ENCODE data around the gene RFPL3.
A peak's percentile ranks its signal among the peaks of the same experiment; 100 is the strongest.
"Not testable (repeated sequence)": the region's sequence is repeated elsewhere in the genome, so short reads cannot be mapped to it uniquely, and the experiment has no call there.

Gene RFPL3

DNA sequence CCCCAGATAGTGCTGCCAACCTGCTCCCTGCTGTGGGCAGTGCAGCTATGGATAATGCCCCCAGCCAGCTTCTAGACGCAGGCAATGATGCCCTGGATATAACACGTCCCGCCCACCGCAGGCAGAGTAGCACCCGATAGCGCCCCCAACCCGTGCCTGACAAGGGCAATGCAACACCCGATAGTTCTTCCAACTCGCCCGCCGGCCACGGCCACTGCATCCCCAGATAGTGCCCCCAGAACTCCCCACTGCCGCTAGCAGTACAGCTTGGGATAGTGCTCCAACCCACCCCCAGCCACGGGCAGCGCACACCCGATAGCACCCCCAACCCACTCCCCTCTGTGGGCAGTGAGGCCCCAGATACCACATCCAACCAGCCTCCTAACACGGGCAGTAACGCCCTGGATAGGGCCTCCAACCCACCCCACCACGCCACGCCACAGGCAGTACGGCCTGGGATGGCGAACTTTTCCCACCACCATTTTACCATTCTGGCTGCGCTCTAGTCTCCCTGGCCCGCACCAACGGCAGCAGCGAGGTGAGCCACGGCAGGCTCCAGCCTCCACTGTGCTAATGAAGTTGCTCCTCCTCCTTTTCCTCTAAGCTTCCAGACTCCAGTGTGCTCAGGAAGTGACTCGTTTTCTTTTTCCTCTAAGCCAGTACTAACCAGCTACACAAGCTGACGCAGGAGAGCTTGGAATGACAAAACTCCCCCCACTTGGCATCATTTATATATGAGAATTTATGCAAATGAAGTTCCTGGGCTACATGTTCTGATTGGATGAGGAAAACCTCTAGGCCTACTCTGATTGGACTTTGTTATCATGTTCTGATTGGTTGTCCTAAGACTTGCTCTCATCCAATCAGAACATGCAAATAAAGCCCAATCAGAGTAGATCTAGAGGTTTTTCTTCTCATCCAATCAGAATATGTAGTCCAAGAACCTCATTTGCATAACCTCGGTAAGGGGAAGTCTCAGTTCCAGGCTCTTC is 3.0 kb upstream of the RFPL3 start:
- DNase-seq: no peak

DNA sequence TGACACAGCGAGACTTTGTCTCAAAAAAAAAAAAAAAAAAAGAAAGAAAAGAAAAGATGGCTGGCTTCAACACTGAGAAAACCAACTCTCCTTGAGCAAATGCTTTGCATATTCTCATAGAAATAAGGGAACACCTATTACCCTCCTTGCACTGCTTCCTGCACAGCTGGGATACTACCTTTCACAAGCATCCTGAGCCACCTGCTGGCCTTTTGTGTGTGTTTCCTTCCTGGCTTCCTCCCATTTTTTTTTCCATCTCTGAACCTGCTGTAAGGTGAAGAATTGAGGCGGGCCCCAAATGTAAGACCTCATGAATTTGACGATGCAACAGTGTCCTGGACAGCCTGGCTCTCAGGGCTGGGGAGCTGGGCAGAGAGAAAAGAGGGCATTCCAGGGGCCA is 1.9 kb upstream of the RFPL3 start:
- DNase-seq: no peak

DNA sequence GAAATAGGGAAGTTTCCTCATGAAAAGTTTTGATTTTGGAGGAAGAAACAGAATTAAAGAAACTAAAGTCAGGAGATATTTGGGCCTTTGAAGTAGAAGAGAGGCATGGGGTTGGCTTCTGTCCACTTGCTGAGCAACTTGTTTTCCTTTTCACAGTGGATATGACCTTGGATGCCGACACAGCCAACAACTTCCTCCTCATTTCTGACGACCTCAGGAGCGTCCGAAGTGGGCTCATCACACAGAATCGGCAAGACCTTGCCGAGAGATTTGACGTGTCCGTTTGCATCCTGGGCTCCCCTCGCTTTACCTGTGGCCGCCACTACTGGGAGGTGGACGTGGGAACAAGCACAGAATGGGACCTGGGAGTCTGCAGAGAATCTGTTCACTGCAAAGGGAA is 2.4 kb downstream of the RFPL3 start:
- not testable (repeated sequence) for DNase-seq

DNA sequence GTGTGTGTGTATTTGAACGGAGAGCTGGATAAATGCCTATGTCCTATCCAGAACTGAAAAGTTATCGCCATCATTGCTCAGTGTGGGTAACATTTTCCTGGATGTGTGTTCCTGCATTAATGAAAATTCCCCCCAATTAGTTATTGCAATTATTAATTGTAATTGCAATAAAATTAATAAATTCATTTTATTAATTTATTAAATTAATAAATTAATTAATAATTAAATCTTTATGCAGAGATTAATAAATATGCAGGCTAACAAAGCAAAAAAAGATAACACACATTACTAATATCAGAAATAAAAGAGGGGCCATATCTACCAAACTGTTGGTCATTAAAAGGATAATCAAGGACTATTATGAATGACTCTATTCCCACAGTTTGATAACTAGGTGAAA is 3.6 kb downstream of the RFPL3 start:
- DNase-seq: no peak

DNA sequence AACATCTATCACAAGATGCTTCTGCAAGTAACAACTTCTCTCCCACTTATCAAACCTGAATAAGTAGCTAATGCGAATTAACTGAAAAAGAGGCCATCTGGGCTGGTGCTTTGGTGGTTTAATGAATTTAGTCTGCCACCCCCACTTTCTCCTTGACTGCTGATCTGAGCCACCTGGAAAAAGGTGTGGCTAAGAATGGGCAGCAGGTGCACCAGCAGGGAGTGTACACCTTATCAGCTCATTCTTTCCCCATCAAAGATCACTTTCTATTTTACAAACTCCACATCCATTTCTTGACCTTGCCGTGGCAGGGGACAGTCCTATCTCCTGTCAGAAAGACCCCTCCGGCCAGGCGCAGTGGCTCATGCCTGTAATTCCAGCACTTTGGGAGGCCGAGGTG is 6.5 kb downstream of the RFPL3 start:
- DNase-seq: no peak

DNA sequence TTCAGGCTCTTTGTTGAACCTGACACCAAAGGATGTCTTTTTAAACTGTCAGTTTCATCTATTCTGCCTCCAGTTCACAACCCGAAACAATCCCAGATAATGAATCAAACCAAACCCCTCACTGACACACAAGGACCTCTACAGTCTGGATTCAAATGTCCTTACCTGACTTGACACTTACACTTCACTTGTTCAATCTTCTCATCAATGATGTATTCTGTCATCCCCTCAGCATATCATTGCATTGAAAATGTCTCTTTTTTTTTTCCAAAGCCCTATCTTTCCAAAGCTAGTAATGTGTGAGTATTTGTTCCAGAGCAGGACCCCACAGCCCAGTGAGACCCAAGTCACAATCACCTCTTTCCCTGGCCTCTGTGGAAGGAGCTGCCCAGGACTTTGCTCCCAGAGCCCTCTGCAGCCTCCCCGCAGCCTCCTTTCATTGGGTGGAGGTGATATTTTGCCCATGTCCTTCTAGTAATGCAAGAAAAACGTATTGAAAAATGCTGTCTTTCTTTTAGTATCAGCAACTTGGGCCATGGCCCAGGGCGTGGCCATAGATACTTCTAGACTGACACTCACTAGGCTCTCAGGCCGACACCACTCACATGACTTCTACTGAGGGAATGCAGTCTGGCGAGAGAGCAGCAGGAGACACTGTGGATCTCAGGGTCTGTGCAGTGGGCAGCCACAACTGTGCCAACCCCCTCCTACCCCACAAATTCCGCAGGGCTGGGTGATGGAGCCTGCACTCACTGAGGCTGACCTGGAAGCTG is 18.2 kb downstream of the RFPL3 start:
- no peak for DNase-seq

DNA sequence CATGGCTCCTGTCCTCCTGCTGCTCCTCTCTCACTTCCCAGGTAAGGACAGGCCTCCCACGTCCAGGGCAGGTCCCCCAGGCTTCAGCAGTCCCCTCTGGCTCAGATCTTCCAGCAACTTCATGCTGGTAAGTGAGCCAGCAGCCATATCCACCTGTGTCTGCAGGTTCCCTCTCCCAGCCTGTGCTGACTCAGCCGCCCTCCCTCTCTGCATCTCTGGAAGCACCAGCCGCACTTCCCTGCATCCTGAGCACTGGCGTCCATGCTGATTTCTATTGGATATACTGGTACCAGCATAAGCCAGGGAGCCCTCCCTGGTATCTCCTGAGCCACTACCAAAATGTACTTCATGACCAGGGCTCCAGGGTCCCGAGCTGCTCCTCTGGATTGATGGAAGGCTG is 19.0 kb downstream of the RFPL3 start:
- no peak for DNase-seq

DNA sequence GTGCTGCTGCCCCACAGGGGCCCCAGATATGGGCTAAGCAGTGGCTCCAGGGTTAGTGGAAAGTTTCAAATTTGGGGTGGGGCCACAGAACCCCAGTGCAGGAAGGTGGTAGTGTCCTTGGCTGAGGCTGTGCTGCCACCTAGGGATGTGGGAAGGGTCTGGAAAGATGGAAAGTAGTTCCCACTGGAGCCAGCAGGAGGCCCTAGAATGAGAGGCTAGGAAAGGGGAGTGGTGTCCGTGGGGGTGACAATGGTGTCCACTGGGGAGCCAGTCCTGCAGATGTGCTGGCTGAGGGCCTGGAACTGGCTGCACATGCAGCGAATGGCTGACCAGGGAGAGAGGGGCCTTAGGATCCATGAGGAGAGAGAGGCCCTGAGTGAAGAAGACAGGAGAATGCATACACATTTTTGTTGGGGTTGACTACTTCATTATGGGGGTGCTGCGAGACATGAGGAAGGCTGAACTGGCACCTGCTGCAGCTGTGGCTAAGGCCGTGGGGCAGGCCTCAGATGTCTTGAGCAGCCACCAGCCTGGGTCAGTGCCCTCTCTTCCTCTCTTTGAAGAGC is 21.1 kb downstream of the RFPL3 start:
- peak; percentile 48 for DNase-seq

DNA sequence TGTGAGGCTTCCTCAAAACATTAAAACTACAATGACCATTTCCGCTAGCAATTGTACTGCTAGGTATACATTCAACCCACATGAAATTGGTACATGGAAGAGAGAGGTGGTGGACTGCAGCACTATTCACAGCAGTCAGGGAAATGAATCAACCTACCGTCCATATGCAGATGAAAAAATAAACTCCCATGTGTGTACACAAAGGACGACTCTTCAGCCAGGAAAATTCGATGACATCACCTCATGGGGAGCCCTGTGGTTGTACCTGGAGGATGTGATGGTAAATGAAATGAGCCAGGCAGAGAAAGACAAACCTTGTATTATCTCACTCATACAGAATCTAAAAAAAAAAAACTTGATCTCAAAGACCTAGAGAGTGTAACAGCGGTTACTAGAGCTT is 23.3 kb downstream of the RFPL3 start:
- no peak for DNase-seq

DNA sequence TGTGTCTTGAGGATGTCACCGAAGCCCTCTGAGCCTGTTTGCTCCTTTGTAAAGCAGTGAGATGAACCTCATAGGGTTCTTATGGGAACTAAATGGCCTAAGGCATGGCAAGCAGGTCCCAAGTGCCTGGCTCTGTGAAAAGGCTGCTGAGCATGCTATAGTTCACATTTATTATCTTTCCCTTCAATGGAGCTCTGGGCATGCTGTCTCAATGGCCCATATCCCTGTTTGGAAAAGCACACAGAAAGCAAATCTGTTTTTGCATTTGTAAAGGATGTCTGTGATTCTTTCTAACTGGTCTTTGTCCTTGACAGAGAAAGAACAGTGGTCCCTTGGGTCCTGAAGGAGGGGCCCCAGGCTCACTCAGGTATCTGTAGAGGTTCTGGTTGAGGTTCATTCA is 28.0 kb downstream of the RFPL3 start:
- no peak for DNase-seq

DNA sequence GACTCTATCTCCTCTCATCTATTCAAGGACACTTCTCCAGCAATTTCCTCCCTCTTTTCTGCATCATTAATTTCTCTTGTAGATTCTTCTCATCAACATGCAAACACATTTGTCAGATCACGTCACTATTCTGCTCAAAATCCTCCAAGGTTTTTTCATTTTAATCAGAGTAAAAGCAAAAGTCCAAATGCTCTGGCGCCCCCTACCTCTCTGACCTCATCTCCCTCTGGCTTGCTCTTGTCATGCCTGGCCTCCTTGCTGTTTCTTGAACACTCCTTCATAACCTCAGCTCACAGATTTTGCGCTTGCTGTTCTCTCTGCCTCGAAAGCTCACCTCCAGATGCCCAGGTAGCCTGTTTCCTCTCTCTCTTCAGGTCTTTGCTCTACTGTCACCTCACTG is 32.0 kb downstream of the RFPL3 start:
- DNase-seq: peak; percentile 12

DNA sequence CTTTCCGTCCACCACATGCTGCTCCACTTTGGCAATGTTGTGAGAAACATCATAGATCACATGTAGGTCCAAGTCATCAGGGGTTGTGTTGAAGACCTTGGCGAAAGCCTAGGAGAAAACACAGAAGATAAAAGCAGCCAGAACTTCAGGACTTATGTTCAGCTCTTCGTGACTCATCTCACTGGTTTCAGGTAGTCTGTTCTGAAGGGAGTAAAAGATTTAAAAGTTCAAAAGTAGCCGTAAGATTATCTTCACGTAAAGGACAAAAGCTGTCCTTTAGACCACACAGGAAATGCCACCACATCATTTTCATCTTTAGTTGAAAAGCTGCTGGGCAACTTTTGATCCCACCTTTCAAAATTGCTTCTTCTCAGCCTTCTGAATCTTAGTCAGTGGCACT is 37.4 kb downstream of the RFPL3 start:
- DNase-seq: no peak

DNA sequence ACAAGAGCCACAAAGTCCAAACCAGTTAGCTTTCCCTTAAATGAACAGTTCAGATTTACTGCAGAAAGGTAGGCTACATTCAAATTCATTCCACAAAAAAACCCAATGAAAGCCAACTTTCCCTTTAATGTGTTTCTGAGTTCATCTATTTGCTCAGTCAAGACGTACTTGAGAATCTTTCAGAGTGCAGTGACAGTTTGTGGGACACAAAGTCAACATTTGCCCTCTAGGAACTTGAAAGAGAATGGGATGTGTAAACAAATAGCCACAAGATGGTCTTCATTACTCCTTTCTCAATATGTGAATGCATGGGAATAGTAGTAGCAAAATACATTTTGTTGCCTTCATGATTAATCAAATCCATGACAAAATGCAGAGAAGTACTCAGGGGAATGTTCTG is 38.6 kb downstream of the RFPL3 start:
- no peak for DNase-seq

DNA sequence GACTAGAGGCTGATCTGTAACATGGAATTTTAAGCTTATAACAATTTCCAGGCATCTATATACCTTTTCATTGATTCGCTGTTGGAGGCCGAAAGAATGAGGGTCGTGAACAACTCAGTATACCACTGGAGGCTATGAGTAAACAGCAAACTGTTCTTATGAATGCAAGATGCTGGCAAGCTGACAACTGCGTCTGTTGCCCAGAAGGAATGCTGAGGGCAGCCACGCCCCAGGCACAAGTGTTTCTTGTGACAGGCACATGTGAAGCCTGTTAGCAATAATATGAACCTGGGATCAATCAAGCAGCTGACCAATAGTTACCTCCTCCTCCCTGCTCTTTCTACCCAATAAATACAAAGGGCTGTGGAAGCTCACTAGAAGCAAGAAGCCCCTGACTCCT is 39.1 kb downstream of the RFPL3 start:
- DNase-seq: no peak

DNA sequence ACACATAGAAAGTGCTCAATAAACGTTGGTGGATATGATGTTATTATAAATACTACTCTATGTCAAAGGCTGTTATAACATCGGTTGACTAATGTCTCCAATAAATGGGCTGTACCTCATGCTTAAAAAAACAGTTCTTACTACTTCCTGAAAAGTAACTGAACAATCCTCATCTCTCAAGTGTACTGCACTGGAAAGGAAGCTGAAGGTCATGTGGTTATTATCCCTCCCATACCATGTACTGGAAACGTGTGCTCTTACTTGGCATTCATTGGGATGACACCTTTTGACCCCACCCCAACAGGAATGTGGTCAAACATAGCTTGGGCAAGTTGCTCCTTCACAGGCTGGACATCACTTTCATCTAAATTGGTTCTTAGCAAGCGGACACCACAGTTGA is 43.8 kb downstream of the RFPL3 start:
- DNase-seq: no peak

DNA sequence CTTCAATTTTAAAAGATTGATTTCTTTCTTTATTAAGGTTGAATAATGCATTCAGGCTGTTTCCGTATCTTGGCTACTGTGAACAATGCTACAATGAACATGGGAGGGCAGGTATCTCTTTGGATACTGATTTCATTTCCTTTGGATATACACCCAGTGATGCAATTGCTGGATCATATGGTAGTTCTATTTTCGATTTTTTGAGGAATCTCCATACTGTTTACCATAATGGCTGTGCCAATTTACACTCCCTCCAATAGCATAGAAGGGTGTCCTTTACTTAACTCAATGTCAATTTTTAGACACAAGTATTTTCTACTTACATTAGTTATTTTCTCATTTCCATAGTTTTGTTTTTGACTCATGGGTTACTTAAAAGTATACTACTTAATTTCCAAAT is 46.4 kb downstream of the RFPL3 start:
- no peak for DNase-seq

DNA sequence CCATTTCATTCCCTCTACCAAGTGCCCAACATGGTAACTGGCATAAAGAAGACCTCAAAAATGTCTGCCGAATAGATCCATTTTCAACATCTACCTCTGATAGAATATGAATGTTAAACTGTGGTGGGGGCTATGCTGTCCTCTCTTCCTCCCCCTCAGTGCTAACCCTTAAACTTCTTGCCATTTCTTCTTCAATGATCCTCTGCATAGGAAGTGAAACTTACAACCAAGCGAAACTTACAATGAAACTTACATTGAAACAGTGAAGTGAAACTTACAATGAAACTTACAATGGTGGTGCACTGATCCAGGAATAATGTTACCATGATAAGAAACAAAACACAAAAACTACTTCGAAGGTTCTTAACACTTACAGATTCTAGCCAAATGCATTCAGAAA is 49.6 kb downstream of the RFPL3 start:
- no peak for DNase-seq

DNA sequence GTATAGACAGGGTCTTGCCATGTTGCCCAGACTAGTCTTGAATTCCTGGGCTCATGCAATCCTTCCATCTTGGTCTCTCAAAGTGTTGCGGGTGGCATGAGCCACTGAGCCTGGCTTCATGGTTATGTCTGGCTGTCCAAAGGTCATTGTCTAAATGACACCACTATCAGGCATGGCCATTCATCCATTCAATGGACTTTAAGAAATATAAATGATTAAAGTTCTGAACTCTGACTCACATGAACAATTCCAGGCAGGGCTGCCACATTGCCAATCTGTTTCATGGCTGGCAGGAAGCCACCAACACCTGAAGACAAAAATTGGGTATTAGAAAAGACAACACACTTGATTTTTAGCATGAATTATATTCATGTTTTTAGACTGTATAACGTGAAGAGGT is 50.3 kb downstream of the RFPL3 start:
- no peak for DNase-seq

DNA sequence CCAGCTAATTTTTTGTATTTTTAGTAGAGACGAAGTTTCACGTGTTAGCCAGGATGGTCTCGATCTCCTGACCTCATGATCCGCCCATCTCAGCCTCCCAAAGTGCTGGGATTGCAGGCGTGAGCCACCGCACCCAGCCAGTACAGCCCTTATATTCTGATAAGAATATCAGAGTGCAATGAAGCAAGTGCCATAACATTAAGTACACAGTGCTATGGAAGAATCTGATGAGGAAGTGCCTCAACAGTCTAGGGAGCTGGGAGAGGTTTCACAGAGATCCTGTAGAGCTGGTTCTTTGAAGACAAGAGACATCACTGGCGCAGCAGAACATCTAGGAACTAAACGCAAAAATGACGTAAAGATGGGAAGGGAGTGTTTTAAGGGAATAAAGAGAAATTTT is 52.3 kb downstream of the RFPL3 start:
- DNase-seq: no peak

DNA sequence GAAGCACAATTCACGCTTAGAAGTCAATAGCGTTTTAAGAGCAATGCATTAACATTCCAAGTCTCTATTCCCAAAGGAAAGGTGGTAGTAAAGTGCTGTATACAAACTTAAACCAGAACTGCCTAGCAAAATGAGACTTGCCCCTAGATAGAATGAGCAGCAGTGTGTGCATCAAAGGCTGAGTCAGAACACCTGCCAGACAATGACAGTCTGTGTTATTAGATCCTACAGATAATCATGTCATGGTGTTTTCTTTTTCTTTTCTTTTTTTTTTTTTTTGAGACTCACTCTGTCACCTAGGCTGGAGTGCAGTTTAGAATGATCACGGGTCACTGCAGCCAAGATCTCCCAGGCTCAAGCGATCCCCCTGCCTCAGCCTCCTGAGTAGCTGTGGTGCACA is 52.8 kb downstream of the RFPL3 start:
- no peak for DNase-seq
